Kidney (tissue), 14 donors: ENCODE measurements around the gene COL25A1. TPM values are rescaled to one million over a fixed set of nuclear protein-coding genes. Genes with fewer than 3 reads are reported as not detected.

ENCODE experiments used
- DNase-seq, 5 donors: peaks; one replicate each; pipeline ENCODE4 v3.0.0-alpha.2; 2013 to 2020
- FAIRE-seq: peaks from 2 replicates; lab custom pipeline; 2012; peaks lifted over from hg19 to GRCh38; lab: Jason Lieb, UNC
- H3K27ac ChIP-seq, 2 donors: one replicate each; pipeline ENCODE4 v1.7.0; 2013; ENCODE audit warnings: low read depth in 2 of 2, low read length in 2 of 2, inconsistent platforms in 1 of 2
- H3K27me3 ChIP-seq: one replicate; pipeline ENCODE4 v1.7.1; 2013; ENCODE audit warnings: low read length, inconsistent platforms; ENCODE audit not compliant: control insufficient read depth, insufficient read depth
- H3K36me3 ChIP-seq, 3 donors: one replicate each; pipeline versions ENCODE4 v1.7.0 to v1.7.1; 2013; ENCODE audit warnings: low read length in 3 of 3, control low read depth in 1 of 3, inconsistent platforms in 1 of 3; ENCODE audit not compliant: insufficient read depth in 3 of 3, control insufficient read depth in 2 of 3
- H3K4me1 ChIP-seq, 3 donors: one replicate each; pipeline versions ENCODE4 v1.7.0 to v1.7.1; 2013; ENCODE audit warnings: low read length in 3 of 3, inconsistent platforms in 1 of 3, low read depth in 1 of 3; ENCODE audit not compliant: control insufficient read depth in 2 of 3, insufficient read depth in 2 of 3
- H3K4me3 ChIP-seq, 3 donors: one replicate each; pipeline versions ENCODE4 v1.7.0 to v1.8.1; 2013; ENCODE audit warnings: low read length in 3 of 3, control low read depth in 1 of 3, inconsistent platforms in 1 of 3
- H3K9ac ChIP-seq, 3 donors: one replicate each; pipeline versions ENCODE4 v1.7.0 to v1.7.1; 2013; ENCODE audit warnings: low read length in 3 of 3, control low read depth in 1 of 3, inconsistent platforms in 1 of 3
- H3K9me3 ChIP-seq, 3 donors: one replicate each; pipeline versions ENCODE4 v1.7.0 to v1.7.1; 2013; ENCODE audit warnings: low read length in 3 of 3, control low read depth in 1 of 3, inconsistent platforms in 1 of 3; ENCODE audit not compliant: control insufficient read depth in 2 of 3, insufficient read depth in 1 of 3
- CTCF ChIP-seq: IDR thresholded peaks from 3 replicates; pipeline ENCODE4 v1.5.1; 2012; ENCODE audit warnings: mild to moderate bottlenecking, moderate library complexity, borderline replicate concordance; ENCODE audit not compliant: insufficient read depth; ENCODE audit errors: extremely low read depth
- intact Hi-C: fragments of 100-400 bp; cut with DNase I; formaldehyde crosslinking; loops from one replicate; pipeline ENCODE4 v1.11.1; 2022
- polyA plus RNA-seq: library from polyadenylated mRNA; stranded (reverse); fragments of 350-450 nt; fragmentation: Illumina TruSeq; extraction: RNeasy Lipid Tissue Mini Kit (QIAGEN cat#74804); gene quantifications from one replicate; pipeline ENCODE4 v1.2.3, GENCODE V29; 2014; ENCODE audit warnings: low read depth, low replicate concordance; ENCODE audit not compliant: insufficient read depth
- total RNA-seq: library from RNA; stranded (reverse); fragmentation: NEBNext Ultra II Directional; extraction: Animal tissue kit (Norgen Biotek cat#: 25700); gene quantifications from one replicate; pipeline ENCODE4 v1.2.1, GENCODE V29; 2021
- donor health status: control.
- donor health status: control.
- donor health status: control.
- donor health status: control.
- donor health status: control.
- donor health status: DM: yes; HTN: yes; CAD: no.
- donor health status: Normal renal cell carcinoma (clear cell type).

The COL25A1 gene
- total and polyA plus RNA-seq, 2 donors from 2014 or later: 0.52 to 2.3 TPM

- Histone ChIP-seq H3K4me1 (no peaks in the 10 kb centered on the region), H3K9me3 (no peaks in the 10 kb centered on the region), H3K4me3 (no peak overlapping the region), H3K27ac (no peak overlapping the region), H3K27me3 (no peaks in the 10 kb centered on the region), H3K36me3 (no peaks in the 10 kb centered on the region), H3K9ac (no peak overlapping the region)
- DNase-seq (no peak), FAIRE-seq (no peak)
- TF ChIP-seq CTCF: no peak
- intact Hi-C loops: no loop called here
Observed at GRCh38 chr4:109294468-109295020, 7.9 kb downstream of the COL25A1 start.

GRCh38 chr4:109294006-109294405 lies 8.5 kb downstream of the COL25A1 start:
- intact Hi-C loops: no loop called here
- Histone ChIP-seq H3K9me3 (no peaks in the 10 kb centered on the region), H3K4me1 (no peaks in the 10 kb centered on the region), H3K27ac (no peak overlapping the region), H3K27me3 (no peaks in the 10 kb centered on the region), H3K9ac (no peak overlapping the region), H3K4me3 (no peak overlapping the region), H3K36me3 (no peaks in the 10 kb centered on the region)
- FAIRE-seq (no peak), DNase-seq (no peak)
- no peak for TF ChIP-seq CTCF

- Histone ChIP-seq H3K36me3 (no peaks in the 10 kb centered on the region), H3K9ac (no peak overlapping the region), H3K4me3 (no peak overlapping the region), H3K4me1 (no peaks in the 10 kb centered on the region), H3K9me3 (no peaks in the 10 kb centered on the region), H3K27ac (no peak overlapping the region), H3K27me3 (no peaks in the 10 kb centered on the region)
- FAIRE-seq (no peak), DNase-seq (no peak)
- intact Hi-C loops: no loop called here
- no peak for TF ChIP-seq CTCF
Observed at GRCh38 chr4:109291707-109292238, 10.7 kb downstream of the COL25A1 start.

GRCh38 chr4:109290918-109291317 lies 11.5 kb downstream of the COL25A1 start:
- Histone ChIP-seq H3K9ac (no peak overlapping the region), H3K36me3 (no peaks in the 10 kb centered on the region), H3K4me3 (no peak overlapping the region), H3K9me3 (no peaks in the 10 kb centered on the region), H3K27me3 (no peaks in the 10 kb centered on the region), H3K4me1 (no peaks in the 10 kb centered on the region), H3K27ac (no peak overlapping the region)
- DNase-seq (no peak), FAIRE-seq (no peak)
- intact Hi-C loops: no loop called here
- no peak for TF ChIP-seq CTCF
